Aorta (tissue), 5 donors: Measurements from ENCODE around the gene AKAP13. TPM values are rescaled to one million over a fixed set of nuclear protein-coding genes. Genes with fewer than 3 reads are reported as not detected.
"Not testable (repeated sequence)": the region's sequence is repeated elsewhere in the genome, so short reads cannot be mapped to it uniquely, and the experiment has no call there.

ENCODE experiments used
- ATAC-seq: fragments of 200-7000 bp; cut with Tn5 transposase; one replicate; pipeline ENCODE4 v1.9.1; 2022; ENCODE audit warnings: moderate library complexity; ENCODE audit not compliant: low FRiP score
- DNase-seq, 2 donors: peaks; one replicate each; pipeline ENCODE4 v3.0.0-alpha.2; 2020
- H3K27ac ChIP-seq, 2 donors: one replicate each; pipeline ENCODE4 v1.5.1; 2013; ENCODE audit warnings: low read length in 2 of 2, mild to moderate bottlenecking in 2 of 2, moderate library complexity in 2 of 2, control low read depth in 1 of 2, inconsistent platforms in 1 of 2, low read depth in 1 of 2
- H3K27me3 ChIP-seq, 2 donors: one replicate each; pipeline ENCODE4 v1.6.1; 2013; ENCODE audit warnings: control low read depth in 1 of 2, low read length in 1 of 2, mild to moderate bottlenecking in 1 of 2, moderate library complexity in 1 of 2; ENCODE audit not compliant: insufficient read depth in 2 of 2, control insufficient read depth in 1 of 2
- H3K36me3 ChIP-seq, 2 donors: one replicate each; pipeline ENCODE4 v1.6.1; 2013; ENCODE audit warnings: control low read depth in 1 of 2, low read length in 1 of 2, mild to moderate bottlenecking in 1 of 2; ENCODE audit not compliant: insufficient read depth in 2 of 2, control insufficient read depth in 1 of 2
- H3K4me1 ChIP-seq, 2 donors: one replicate each; pipeline ENCODE4 v1.6.1; 2013; ENCODE audit warnings: low read length in 2 of 2, control low read depth in 1 of 2, mild to moderate bottlenecking in 1 of 2, moderate library complexity in 1 of 2; ENCODE audit not compliant: insufficient read depth in 2 of 2, control insufficient read depth in 1 of 2
- H3K4me3 ChIP-seq, 2 donors: one replicate each; pipeline ENCODE4 v1.5.1; 2013; ENCODE audit warnings: low read length in 2 of 2, control low read depth in 1 of 2, mild to moderate bottlenecking in 1 of 2
- H3K9me3 ChIP-seq: one replicate; pipeline ENCODE4 v1.6.1; 2013; ENCODE audit warnings: mild to moderate bottlenecking, low read length; ENCODE audit not compliant: control insufficient read depth
- WGBS, 2 donors: extraction: QIAGEN DNeasy Blood & Tissue Kit; methylation state at CpG; one replicate each; pipeline ENCODE4 v1.1.7; 2013; 5-methylcytosine and 5-hydroxymethylcytosine counted together
- intact Hi-C, 2 donors: fragments of 100-400 bp; cut with DNase I; formaldehyde crosslinking; loops; one replicate each; pipeline versions ENCODE4 v1.14.2 to v1.15.0; 2022
- polyA plus RNA-seq, 2 donors: library from polyadenylated mRNA; stranded (reverse); fragments of 200-250 nt; gene quantifications; one replicate each; pipeline ENCODE4 v1.2.3, GENCODE V29; 2013
- total RNA-seq, 2 donors: library from RNA; stranded (reverse); fragmentation: NEBNext Ultra II Directional; extraction: Animal tissue kit (Norgen Biotek cat#: 25700); gene quantifications; one replicate each; pipeline ENCODE4 v1.2.1, GENCODE V29; 2021
- donor health status: healthy with polysubstance abuse.
- donor health status: Bipolar disorder and iron deficiency.
- donor health status: DM: no; HTN: no; CAD: no.
- donor health status: DM: no; HTN: no; CAD: no.
- donor health status: DM: yes; HTN: yes; CAD: no.

AKAP13 gene
- total and polyA plus RNA-seq, 4 donors = 29.6 to 267 (median 138) TPM

GRCh38 chr15:85534031-85534430 lies 153.6 kb downstream of the AKAP13 start:
- Histone ChIP-seq H3K36me3 (peaks cover 2 to 4% of the 10 kb centered on the region in 2 donors), H3K27me3 (no peaks in the 10 kb centered on the region), H3K9me3 (no peaks in the 10 kb centered on the region), H3K4me1 (no peaks in the 10 kb centered on the region), H3K4me3 (no peak overlapping the region), H3K27ac (no peak overlapping the region)
- no peak for ATAC-seq
- intact Hi-C loops = no loop called here
- 95 to 100% methylated on average over 2 of the region's 2 CpGs for WGBS, 2 donors
- no peak for DNase-seq

DNA sequence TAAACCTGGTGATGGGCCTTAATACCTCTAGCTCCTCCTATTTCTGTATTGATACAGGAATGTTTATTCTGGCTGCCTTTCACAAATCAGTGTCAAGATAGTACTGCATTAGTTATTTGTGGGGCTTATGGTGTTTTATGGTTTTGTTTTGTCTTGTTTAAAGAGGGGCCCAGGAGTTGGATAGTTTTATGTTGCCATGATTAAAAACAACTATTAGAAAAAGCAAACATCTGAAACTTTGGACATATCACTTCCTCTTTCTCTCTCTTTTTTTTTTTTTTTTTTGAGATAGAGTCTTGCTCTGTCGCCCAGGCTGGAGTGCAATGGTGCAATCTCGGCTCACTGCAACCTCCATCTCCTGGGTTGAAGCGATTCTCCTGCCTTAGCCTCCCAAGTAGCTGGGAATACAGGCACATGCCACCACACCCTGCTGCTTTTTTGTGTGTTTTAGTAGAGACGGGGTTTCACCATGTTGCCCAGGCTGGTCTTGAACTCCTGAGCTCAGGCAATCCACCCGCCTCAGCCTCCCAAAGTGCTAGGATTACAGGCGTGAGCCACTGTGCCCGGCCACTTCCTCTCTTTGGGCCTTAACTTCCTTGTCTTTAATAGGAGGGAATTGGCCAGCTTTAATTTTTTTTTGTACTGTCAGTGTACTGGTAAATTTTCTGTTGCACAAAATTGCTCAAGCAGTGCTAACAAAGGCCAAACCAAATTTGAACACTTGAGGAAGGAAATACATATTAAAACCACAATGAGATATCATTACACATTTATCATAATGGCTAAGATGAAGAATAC lies 155.3 kb downstream of the AKAP13 start:
- intact Hi-C loops, H3K4me1 ChIP-seq, H3K9me3 ChIP-seq, H3K27ac ChIP-seq, H3K4me3 ChIP-seq, H3K27me3 ChIP-seq, H3K36me3 ChIP-seq, ATAC-seq: not testable (repeated sequence)
- peak in 1 of 2 donors; percentile 69 for DNase-seq
- WGBS, 2 donors = 92 to 93% methylated on average over 7 of the region's 7 CpGs

DNA sequence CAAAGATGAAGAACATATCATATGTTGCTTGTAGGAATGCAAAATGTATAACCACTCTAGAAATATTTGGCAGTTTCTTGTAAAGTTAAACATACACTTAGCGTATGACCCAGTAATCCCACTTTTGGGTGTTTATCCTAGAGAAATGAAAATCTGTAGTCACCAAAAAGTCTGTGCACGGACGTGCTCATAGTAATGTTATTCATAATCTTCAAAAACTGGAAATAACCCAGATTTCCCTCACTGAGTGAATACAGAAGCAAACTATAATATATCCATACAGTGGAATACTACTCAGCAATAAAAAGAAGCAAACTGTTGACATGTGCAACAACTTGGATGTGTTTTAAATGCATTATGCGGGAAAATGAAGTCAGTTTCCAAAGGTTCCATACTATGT lies 155.9 kb downstream of the AKAP13 start:
- DNase-seq = no peak
- no peak overlapping the region for H3K27ac ChIP-seq
- ATAC-seq = no peak
- H3K4me3 ChIP-seq = no peak overlapping the region
- peaks cover 0 to 2% of the 10 kb centered on the region in 2 donors for H3K4me1 ChIP-seq
- intact Hi-C loops = no loop called here
- 77 to 85% methylated on average over 4 of the region's 4 CpGs for WGBS, 2 donors
- H3K36me3 ChIP-seq = peaks cover 2 to 4% of the 10 kb centered on the region in 2 donors
- H3K27me3 ChIP-seq = no peaks in the 10 kb centered on the region
- no peaks in the 10 kb centered on the region for H3K9me3 ChIP-seq

DNA sequence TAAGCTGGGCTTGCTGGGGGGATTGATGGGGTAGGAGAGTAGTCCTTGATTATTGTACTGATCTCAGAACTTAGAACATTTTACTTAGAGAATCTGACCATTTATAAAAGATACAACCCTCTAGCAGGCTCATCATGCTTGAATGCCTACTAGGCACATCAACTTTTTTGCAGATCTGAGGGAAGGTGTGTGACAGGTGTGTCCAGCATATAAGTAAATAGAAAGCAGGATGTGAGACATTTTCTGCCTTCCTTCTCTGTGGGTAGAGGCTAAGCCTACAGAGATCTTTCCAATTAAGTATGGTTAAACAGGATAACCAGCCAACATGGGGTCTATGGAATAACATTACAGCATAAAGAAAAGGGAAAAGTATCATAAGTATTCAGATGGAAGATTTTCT lies 159.1 kb downstream of the AKAP13 start:
- Histone ChIP-seq H3K4me1 (peaks cover 2 to 3% of the 10 kb centered on the region in 2 donors), H3K27ac (no peak overlapping the region), H3K4me3 (no peak overlapping the region), H3K9me3 (no peaks in the 10 kb centered on the region), H3K27me3 (no peaks in the 10 kb centered on the region), H3K36me3 (peaks cover 0 to 2% of the 10 kb centered on the region in 2 donors)
- DNase-seq (no peak), ATAC-seq (no peak)
- intact Hi-C loops = no loop called here

DNA sequence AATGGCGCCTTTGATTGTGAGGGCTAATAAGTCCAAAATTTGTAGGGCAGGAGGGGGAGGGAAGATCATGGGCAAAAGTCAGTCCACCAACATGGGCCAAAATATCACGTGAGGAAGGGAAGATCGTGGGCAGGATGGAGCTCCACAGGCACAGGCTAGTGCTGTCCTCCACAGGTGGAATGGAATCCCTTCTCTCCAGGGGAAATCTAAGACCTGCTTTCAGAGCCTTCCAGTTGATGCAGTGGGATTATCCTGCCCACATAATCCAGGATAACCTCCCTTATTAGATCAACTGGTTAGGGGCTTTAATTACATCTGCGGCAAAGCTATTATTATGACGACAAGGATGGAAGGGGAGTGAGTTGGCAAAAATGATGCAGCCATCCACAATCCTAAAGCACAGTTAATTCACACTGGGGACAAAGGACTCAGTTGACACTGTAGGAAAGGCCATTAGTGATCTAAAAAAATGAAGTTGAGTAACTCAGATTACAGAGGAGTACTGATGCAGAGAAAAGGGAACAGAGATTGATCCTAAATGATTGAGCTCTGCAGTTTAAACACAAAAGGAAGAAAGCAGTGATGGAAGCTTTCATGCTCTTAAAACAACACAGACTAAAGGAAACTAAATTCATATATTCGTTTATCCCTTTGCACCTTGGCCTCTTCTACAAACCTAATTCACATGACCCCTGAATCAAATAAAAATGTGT lies 159.8 kb downstream of the AKAP13 start:
- H3K36me3 ChIP-seq = no peaks in the 10 kb centered on the region
- ATAC-seq = no peak
- no peaks in the 10 kb centered on the region for H3K27me3 ChIP-seq
- H3K27ac ChIP-seq = no peak overlapping the region
- intact Hi-C loops = no loop called here
- no peak overlapping the region for H3K4me3 ChIP-seq
- no peak for DNase-seq
- WGBS, 2 donors = 94% methylated on average over 6 of the region's 6 CpGs
- no peaks in the 10 kb centered on the region for H3K9me3 ChIP-seq
- H3K4me1 ChIP-seq = peaks cover 2 to 3% of the 10 kb centered on the region in 2 donors

DNA sequence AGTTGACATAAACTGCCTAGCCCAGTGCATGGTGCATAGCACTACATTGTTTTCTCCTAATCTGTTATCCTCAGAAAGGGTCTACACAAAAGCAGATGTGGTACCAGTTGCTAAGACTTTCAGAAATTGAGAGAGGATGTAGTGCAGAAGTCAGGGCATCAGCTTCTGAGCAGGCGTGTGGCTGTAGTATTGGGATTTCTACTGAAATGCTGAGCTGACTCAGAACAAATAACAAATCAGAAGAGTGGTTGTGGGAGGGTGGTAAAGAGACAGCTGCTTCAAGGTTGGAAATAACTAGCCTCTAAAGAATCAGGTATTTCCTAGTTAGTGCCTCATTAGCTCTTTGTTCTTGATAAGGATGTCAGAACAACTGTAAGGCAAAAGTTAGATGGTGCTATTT lies 161.3 kb downstream of the AKAP13 start:
- Histone ChIP-seq H3K4me1 (peaks cover 2 to 3% of the 10 kb centered on the region in 2 donors), H3K27ac (no peak overlapping the region), H3K9me3 (no peaks in the 10 kb centered on the region), H3K36me3 (no peaks in the 10 kb centered on the region), H3K4me3 (no peak overlapping the region), H3K27me3 (no peaks in the 10 kb centered on the region)
- intact Hi-C loops = no loop called here
- ATAC-seq (no peak), DNase-seq (no peak)
- WGBS, 2 donors = 57 to 75% methylated on average over 1 of the region's 1 CpG

DNA sequence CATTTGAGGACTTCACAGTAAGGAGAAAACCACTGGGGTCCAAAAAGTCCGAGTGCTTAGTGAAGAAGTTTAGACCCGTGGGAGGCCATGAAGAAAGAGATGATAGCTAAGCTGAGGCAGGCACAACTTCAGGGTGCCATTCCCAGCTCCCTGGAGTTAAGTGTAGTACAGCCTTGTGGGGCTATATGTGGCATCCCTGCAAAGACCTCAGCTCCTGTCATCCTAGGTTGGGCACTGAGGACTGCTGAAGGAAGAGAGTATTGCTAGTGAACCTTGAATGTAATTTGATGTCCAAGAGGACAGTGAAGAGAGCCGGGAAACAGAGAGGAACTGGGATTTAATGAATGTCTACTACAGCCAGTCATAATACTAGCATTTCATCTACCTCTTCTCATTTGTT lies 162.1 kb downstream of the AKAP13 start:
- ATAC-seq (no peak), DNase-seq (no peak)
- Histone ChIP-seq H3K36me3 (no peaks in the 10 kb centered on the region), H3K9me3 (no peaks in the 10 kb centered on the region), H3K4me3 (no peak overlapping the region), H3K27ac (no peak overlapping the region), H3K4me1 (peaks cover 2 to 3% of the 10 kb centered on the region in 2 donors), H3K27me3 (no peaks in the 10 kb centered on the region)
- WGBS, 2 donors = 80 to 81% methylated on average over 3 of the region's 3 CpGs
- intact Hi-C loops = no loop called here

DNA sequence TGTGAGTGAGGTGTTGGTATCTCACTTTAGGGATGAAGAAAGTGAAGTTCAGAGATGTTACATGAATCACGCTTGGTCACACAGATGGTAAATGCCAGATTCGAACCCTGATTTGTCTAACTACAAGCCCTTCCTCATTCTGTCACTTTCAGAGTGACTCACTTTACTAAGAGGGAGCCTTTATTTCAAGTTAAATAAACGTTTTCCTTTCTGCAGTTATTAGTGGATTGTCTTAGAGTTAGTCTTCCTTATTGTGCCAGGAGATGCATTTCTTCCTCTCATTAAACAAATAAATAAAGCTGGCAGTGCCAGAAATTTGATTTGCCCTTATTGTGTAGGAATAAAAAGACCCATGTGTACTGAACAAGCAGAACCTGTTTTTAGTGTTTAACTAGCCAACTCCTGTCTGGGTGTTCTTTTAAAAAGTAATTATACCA lies 162.5 kb downstream of the AKAP13 start:
- H3K4me1 ChIP-seq = peaks cover 2 to 3% of the 10 kb centered on the region in 2 donors

DNA sequence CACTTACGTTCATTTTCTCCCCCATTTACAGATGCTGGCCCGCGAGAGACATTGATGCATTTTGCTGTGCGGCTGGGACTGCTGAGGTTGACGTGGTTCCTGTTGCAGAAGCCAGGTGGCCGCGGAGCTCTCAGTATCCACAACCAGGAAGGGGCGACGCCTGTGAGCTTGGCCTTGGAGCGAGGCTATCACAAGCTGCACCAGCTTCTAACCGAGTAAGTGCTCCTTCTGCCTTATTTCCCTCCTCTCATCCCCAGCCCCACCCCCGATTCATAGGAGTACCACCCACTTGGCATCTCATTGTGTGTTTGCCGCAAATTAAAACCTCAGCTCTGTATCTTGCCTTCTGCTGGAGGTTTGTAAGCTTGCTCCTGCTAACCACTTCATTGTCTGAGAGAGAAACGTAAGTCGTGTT lies 163.3 kb downstream of the AKAP13 start:
- no peaks in the 10 kb centered on the region for H3K27me3 ChIP-seq
- H3K4me1 ChIP-seq = peaks cover 2 to 5% of the 10 kb centered on the region in 2 donors
- no peak overlapping the region for H3K4me3 ChIP-seq
- WGBS, 2 donors = 75 to 77% methylated on average over 15 of the region's 15 CpGs
- intact Hi-C loops = no loop called here
- H3K36me3 ChIP-seq = no peaks in the 10 kb centered on the region
- H3K27ac ChIP-seq = no peak overlapping the region
- no peaks in the 10 kb centered on the region for H3K9me3 ChIP-seq
- ATAC-seq (peak; percentile 61), DNase-seq (peak; percentile 74 to 77)

More for the DNA sequence above, 162.5 kb downstream of the AKAP13 start:
- no peaks in the 10 kb centered on the region for H3K27me3 ChIP-seq
- ATAC-seq (no peak), DNase-seq (no peak)
- H3K36me3 ChIP-seq = no peaks in the 10 kb centered on the region
- H3K27ac ChIP-seq = no peak overlapping the region
- intact Hi-C loops = no loop called here
- H3K4me3 ChIP-seq = no peak overlapping the region
- H3K9me3 ChIP-seq = no peaks in the 10 kb centered on the region
- WGBS, 2 donors = 37 to 41% methylated on average over 3 of the region's 3 CpGs
